H7 (cell line): ENCODE data around the gene CD300E. TPM values are rescaled to one million over a fixed set of nuclear protein-coding genes. Genes with fewer than 3 reads are reported as not detected.

Experiments used
- DNase-seq: peaks from one replicate; pipeline ENCODE4 v3.0.0; 2012
- H3K27me3 ChIP-seq: 2 replicates; pipeline ENCODE4 v1.6.0; 2011; ENCODE audit warnings: mild to moderate bottlenecking, low read length; ENCODE audit not compliant: control insufficient read depth, insufficient read depth
- H3K36me3 ChIP-seq: replicated peaks from 2 replicates; pipeline ENCODE4 v1.5.1; 2011; ENCODE audit warnings: low read length; ENCODE audit not compliant: control insufficient read depth, insufficient read depth
- H3K4me3 ChIP-seq: 2 replicates; pipeline ENCODE4 v1.5.1; 2011; ENCODE audit warnings: low read depth, mild to moderate bottlenecking, control low read depth, low read length, moderate library complexity; ENCODE audit not compliant: insufficient read depth
- total RNA-seq: library from RNA; depleted of rRNA; stranded (reverse); fragments of >200 nt; shearing (Covaris generic); gene quantifications from 2 replicates; pipeline ENCODE4 v1.2.3, GENCODE V29; 2014; rRNA removed

The CD300E gene
- total RNA-seq, 1 experiment from 2014 or later, result 0.03 TPM

DNA sequence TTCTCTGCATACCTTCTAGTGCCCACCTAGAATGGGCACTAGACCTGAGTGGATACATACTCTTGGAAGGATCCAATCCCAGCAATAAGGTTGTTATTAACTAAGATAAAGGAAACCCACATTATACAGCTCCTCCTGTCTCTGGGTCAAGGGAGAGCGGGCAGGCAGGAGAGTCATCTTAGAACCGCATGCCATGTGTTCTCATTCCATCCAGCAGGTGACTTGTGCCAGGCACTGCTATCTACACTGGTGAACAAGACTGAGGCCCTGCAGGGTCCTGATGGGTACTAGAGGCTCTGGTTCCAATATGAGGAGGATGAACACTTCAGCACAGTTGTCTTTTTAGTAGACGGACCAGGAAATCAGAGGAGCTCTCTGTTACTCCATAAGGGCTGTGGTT lies 50.4 kb downstream of the CD300E start:
- Histone ChIP-seq H3K27me3 (no peaks in the 10 kb centered on the region), H3K36me3 (no peaks in the 10 kb centered on the region), H3K4me3 (no peak overlapping the region)
- no peak for DNase-seq

DNA sequence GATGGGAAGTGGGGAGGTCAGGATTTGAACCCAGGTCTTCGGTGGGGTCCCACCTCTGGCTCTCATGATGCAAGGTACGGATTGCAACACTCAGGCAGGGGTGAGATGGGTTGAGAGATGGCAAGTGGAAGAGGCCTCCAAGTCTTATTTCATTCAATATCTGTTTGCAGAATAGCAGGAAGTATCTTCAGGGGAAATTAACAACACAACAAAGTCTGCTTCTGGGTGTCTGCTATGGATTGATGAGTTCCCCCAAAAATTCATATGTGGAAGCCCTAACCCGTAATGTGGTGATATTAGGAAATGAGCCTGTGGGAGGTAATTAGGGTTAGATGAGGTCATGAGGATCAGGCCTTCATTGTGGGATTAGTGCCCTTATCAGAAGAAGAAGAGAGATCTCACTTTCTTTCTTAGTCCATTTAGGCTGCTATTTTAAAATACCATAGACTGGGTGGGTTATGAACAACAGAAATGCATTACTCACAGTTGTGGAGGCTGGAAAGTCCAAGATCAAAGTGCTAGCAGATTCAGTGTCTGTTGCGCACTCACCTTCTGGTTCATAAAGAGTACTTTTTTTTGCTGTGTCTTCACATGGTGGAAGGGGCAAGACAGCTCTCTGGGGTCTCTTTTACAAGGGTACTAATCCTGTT lies 51.8 kb downstream of the CD300E start:
- Histone ChIP-seq H3K27me3 (no peaks in the 10 kb centered on the region), H3K36me3 (no peaks in the 10 kb centered on the region), H3K4me3 (no peak overlapping the region)
- DNase-seq, result no peak

DNA sequence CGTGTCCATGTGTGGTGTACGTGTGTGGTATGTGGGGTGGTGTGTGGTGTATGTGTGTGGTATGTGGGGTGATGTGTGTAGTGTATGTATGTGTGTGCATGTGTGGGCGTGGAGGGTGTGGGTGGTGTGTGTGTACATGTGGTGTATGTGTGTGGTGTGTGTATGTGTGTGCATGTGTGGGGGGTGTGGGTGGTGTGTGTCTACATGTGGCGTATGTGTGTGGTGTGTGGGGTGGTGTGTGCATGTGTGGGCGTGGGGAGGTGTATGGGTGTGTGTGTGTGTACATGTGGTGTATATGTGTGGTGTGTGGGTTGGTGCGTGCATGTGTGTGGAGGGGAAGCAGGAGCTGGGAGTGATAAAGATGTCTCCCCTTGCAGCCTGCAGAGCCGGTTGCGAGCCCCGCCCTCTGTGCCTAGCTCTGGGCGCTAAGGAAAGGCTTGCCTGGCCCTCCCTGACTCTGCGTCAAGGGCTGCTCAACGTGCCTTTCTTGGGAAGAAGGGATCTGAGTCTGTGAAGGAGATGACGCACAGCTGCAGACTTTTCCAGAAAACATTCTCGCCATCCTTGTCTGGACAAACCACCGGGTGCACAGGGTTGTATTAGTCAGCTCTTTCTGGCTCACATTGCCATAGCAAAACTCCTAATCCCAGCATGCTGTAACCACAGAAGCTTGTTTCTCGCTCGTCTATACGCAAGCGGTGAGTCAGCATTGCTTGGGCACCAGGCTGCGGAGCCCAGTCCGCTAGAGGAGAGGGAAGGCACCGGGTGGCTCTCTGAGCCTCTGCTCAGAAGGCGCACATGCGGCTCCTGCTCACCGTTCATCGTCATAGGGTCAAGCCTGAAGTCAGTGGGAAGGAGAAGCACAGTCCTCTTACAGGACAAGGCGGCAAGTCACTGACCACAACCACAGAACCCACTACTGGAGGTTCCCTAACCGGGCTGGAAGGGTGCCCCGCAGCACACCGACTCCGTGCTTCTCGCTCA lies 54.2 kb downstream of the CD300E start:
- no peaks in the 10 kb centered on the region for H3K27me3 ChIP-seq
- DNase-seq, result no peak
- H3K36me3 ChIP-seq, result no peaks in the 10 kb centered on the region
- no peak overlapping the region for H3K4me3 ChIP-seq

DNA sequence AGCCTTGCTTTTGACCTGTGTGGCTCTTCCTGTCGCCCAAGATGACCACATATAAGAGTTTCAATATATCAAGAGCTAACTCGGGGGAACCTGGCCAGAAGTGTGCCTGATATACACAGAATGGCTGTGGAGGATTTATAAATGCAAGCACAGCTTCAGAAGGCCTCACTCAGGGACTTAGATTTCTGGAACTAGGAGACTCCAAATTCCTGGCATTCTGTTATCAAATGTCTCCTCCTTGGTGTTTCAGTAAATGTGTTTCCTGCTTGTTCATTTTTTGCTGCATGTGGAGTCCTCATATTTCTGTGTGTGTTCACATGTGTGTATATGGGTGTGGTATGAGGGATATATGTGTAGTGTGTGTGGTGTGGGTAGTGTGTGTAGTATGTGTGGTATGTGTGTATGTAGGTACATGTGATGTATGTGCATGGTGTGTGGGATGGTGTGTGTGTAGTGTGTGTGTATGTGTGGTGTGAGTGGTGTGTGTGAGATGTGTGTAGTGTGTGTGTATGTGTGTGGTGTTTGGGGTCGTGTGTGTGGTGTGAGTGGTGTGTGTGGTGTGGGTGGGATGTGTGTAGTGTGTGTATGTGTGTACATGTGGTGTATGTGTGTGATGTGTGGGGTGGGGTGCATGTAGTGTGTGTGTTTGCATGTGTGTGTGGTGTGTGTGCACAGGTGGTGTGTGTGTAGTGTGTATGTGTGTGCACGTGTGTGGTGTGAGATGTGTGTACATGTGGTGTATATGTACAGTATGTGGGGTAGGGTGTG lies 55.2 kb downstream of the CD300E start:
- Histone ChIP-seq H3K36me3 (no peaks in the 10 kb centered on the region), H3K27me3 (no peaks in the 10 kb centered on the region), H3K4me3 (no peak overlapping the region)
- no peak for DNase-seq

DNA sequence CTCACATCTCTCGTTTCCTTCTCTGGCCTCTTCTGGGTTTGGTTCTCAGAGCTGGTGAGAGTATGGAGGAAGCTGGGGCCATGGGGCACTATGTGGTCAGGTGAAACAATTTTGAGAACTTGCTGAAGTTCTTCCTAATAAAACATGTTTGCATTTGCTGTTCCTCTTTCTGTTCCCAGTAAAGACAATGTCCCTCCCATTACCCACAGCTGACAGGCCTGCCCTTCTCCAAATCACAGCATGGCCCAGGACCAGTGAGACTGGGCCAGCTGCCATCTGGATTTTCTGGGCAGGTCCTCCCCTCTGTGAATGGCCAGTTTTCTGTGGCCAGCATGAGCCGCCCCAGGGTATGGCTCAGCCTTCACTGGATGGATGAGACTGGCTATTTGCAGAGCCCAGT lies 56.1 kb downstream of the CD300E start, which contains the start of gene CD300H:
Gene CD300H (minus strand): TSS at position 113 of the 400 bp plus-strand sequence.
- H3K36me3 ChIP-seq, result no peaks in the 10 kb centered on the region
- no peak for DNase-seq
- no peak within 1 kb of the TSS for H3K4me3 ChIP-seq
- no peaks in the 10 kb centered on the region for H3K27me3 ChIP-seq

DNA sequence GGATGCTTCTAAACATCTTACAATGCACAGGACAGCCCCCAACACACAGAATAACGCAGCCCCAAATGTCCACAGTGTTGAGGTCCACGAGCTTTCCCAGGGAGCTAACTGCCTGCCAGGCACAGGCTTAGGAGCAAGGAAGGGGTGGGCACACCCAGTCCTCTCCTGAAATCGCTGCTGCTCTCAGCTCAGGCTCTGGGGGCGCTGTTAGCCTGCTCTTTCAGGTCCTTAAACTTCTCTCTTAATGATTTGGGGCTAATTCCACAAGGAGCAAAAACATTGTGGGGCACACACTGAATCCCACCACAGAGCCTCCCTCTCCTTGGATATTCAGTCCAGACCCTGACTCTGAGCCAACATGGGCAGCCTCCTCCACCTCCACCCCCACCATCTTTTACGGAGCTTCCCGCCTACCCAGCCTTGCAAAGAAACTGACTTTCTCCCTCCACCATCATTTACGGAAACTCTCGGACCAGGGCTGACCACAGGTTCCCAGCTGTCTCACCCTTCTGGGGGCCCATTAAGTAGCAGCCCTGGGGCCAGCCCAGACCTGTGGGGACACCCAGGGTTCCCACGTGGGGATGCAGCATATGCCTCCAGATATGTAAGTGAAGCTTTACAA lies 57.3 kb downstream of the CD300E start:
- no peaks in the 10 kb centered on the region for H3K36me3 ChIP-seq
- peak; percentile 88 for DNase-seq
- no peaks in the 10 kb centered on the region for H3K27me3 ChIP-seq
- no peak overlapping the region for H3K4me3 ChIP-seq

DNA sequence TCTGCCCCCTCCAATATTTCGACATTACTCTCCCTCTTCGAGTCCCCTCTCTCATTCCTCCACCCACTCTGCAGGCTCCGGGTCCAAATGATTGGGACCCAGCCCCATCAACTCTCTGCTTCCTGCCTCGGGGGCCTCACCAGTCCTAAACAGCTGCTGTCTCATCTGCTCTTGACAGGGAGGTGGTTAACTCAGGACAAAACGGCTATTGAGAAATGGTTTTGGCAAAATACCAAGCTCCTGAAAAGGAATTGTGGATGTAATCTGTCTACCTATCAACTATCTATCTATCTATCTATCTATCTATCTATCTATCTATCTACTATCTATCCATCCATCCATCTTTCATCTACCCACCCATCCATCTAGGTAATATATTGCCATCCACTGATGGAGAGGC lies 58.4 kb downstream of the CD300E start:
- no peaks in the 10 kb centered on the region for H3K36me3 ChIP-seq
- no peak for DNase-seq
- H3K4me3 ChIP-seq, result no peak overlapping the region
- no peaks in the 10 kb centered on the region; the same call in 1 of the 2 replicates for H3K27me3 ChIP-seq

DNA sequence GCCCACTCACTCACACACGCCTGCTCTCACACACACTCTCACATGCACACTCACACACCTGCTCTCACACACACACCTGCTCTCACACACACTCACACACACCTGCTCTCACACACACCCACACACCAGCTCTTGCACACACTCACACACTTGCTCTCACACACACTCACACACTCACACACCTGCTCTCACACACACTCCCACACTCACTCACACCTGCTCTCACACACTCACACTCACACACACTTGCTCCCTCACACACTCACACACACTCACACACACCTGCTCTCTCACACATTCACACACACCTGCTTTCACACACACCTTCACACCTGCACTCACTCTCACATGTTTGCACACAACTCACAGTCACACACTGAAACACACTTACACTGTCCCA lies 60.2 kb downstream of the CD300E start:
- DNase-seq, result no peak
- no peaks in the 10 kb centered on the region; the same call in 1 of the 2 replicates for H3K27me3 ChIP-seq
- H3K36me3 ChIP-seq, result no peaks in the 10 kb centered on the region
- no peak overlapping the region for H3K4me3 ChIP-seq

DNA sequence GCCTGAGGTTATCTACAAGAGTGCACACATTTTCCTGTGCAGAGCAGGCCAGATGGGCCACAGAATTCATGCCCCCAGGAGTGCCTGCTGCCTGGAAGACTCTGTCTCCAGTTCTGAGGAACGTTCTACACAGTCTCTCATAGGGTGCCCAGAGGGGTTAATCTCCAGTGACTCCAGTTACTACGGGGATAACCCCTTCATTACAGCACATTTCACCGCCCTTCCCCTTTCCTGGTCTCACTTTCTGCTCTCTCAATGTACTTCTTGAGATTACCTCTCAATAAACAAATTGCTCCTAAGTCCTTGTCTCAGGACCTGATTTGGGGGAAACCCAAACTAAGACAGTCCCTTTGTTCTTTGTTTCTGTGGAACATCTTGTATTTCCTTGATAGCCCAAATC lies 62.0 kb downstream of the CD300E start:
- no peaks in the 10 kb centered on the region; the same call in 1 of the 2 replicates for H3K27me3 ChIP-seq
- H3K4me3 ChIP-seq, result no peak overlapping the region
- DNase-seq, result no peak
- H3K36me3 ChIP-seq, result no peaks in the 10 kb centered on the region

Other genes starting within 250 kb of the CD300E start
- 35.3 and 48.8 TPM in 2 replicates for gene GPRC5C, start 191.7 kb downstream of the CD300E start, total RNA-seq
- 0.07 and 0.48 TPM in 2 replicates for gene CD300A, start 157.1 kb downstream of the CD300E start, total RNA-seq
- not detected in 2 replicates for gene CD300LB, start 92.3 kb downstream of the CD300E start, total RNA-seq
- gene CD300C, start 77.6 kb downstream of the CD300E start, total RNA-seq, result not detected in 2 replicates
- gene CD300H, start 56.2 kb downstream of the CD300E start, total RNA-seq, result not detected in 2 replicates
- gene CD300LD, start 31.5 kb downstream of the CD300E start, total RNA-seq, result not detected in 2 replicates
- not detected in 2 replicates for gene CD300LF, start 89.2 kb upstream of the CD300E start, total RNA-seq
- gene RAB37, start 113.5 kb upstream of the CD300E start, total RNA-seq, result 2.5 and 3.5 TPM in 2 replicates
- gene NHERF1, start 124.9 kb upstream of the CD300E start, total RNA-seq, result 63.1 and 79.1 TPM in 2 replicates
- gene NAT9, start 152.6 kb upstream of the CD300E start, total RNA-seq, result 47.9 and 73.3 TPM in 2 replicates
- not detected in 2 replicates for gene GRIN2C, start 236.1 kb upstream of the CD300E start, total RNA-seq
- 4.9 and 9.7 TPM in 2 replicates for gene FDXR, start 249.3 kb upstream of the CD300E start, total RNA-seq